ENCODE results near the gene CNPY1.

Gene CNPY1

GRCh38 chr7:155497149-155497901 lies 49.0 kb downstream of the CNPY1 start:
- no peak overlapping the region for H3K4me3 ChIP-seq (ENCODE audit: low read depth, low read length)
- no peak for TF ChIP-seq CTCF (conservative IDR thresholded peaks at IDR 0.05; ENCODE audit: low read depth, low read length)
- DNase-seq (ENCODE audit: low read depth), result no peak

GRCh38 chr7:155496267-155497005 lies 49.9 kb downstream of the CNPY1 start:
- no peak for TF ChIP-seq CTCF (conservative IDR thresholded peaks at IDR 0.05; ENCODE audit: low read depth, low read length)
- DNase-seq (ENCODE audit: low read depth), result no peak
- no peak overlapping the region for H3K4me3 ChIP-seq (ENCODE audit: low read depth, low read length)

GRCh38 chr7:155495440-155496248 lies 50.7 kb downstream of the CNPY1 start:
- no peak for TF ChIP-seq CTCF (conservative IDR thresholded peaks at IDR 0.05; ENCODE audit: low read depth, low read length)
- no peak for DNase-seq (ENCODE audit: low read depth)
- no peak overlapping the region for H3K4me3 ChIP-seq (ENCODE audit: low read depth, low read length)

- no peak for TF ChIP-seq CTCF (conservative IDR thresholded peaks at IDR 0.05; ENCODE audit: low read depth, low read length)
- no peak overlapping the region for H3K4me3 ChIP-seq (ENCODE audit: low read depth, low read length)
- DNase-seq (ENCODE audit: low read depth), result no peak
These were observed 51.8 kb downstream of the CNPY1 start for GRCh38 chr7:155494551-155494950.

GRCh38 chr7:155493744-155494538 lies 52.4 kb downstream of the CNPY1 start:
- TF ChIP-seq CTCF (conservative IDR thresholded peaks at IDR 0.05; ENCODE audit: low read depth, low read length), result no peak

GRCh38 chr7:155491812-155492211 lies 54.5 kb downstream of the CNPY1 start:
- H3K4me3 ChIP-seq (ENCODE audit: low read depth, low read length), result no peak overlapping the region
- no peak for TF ChIP-seq CTCF (conservative IDR thresholded peaks at IDR 0.05; ENCODE audit: low read depth, low read length)
- no peak for DNase-seq (ENCODE audit: low read depth)

More at GRCh38 chr7:155493744-155494538, 52.4 kb downstream of the CNPY1 start:
- H3K4me3 ChIP-seq (ENCODE audit: low read depth, low read length), result no peak overlapping the region
- DNase-seq (ENCODE audit: low read depth), result no peak
